Upper lobe of right lung (tissue), 1 donor: ENCODE results near the gene UBAP2L. TPM values are rescaled to one million over a fixed set of nuclear protein-coding genes. Genes with fewer than 3 reads are reported as not detected.

Experiments
- ATAC-seq: fragments of 200-7000 bp; cut with Tn5 transposase; one replicate; pipeline ENCODE4 v1.9.1; 2020; ENCODE audit warnings: mild to moderate bottlenecking, moderate library complexity
- DNase-seq: peaks from one replicate; pipeline ENCODE4 v3.0.0-alpha.2; 2020
- H3K27ac ChIP-seq: fragments of 200-600 bp; one replicate; pipeline ENCODE4 v1.8.0; 2022
- H3K27me3 ChIP-seq: fragments of 200-600 bp; one replicate; pipeline ENCODE4 v1.8.0; 2022; ENCODE audit warnings: mild to moderate bottlenecking
- H3K36me3 ChIP-seq: fragments of 200-600 bp; one replicate; pipeline ENCODE4 v1.8.0; 2022
- H3K4me1 ChIP-seq: fragments of 200-600 bp; one replicate; pipeline ENCODE4 v1.8.0; 2022
- H3K4me3 ChIP-seq: fragments of 200-600 bp; one replicate; pipeline ENCODE4 v1.8.0; 2022; ENCODE audit warnings: mild to moderate bottlenecking
- H3K9me3 ChIP-seq: fragments of 200-600 bp; one replicate; pipeline ENCODE4 v1.8.0; 2022
- CTCF ChIP-seq: fragments of 200-600 bp; IDR thresholded peaks from one replicate; pipeline ENCODE4 v1.8.0; 2022; ENCODE audit warnings: antibody characterized with exemption
- intact Hi-C: fragments of 100-400 bp; cut with DNase I; formaldehyde crosslinking; loops from one replicate; pipeline ENCODE4 v1.11.0; 2022
- long read RNA-seq: library from polyadenylated mRNA; unstranded; transcript quantifications from one replicate; pipeline ENCODE4 v2.0.0, GENCODE V29; 2021
- total RNA-seq: library from RNA; stranded (reverse); fragmentation: NEBNext Ultra II Directional; extraction: Animal tissue kit (Norgen Biotek cat#: 25700); gene quantifications from one replicate; pipeline ENCODE4 v1.2.1, GENCODE V29; 2021
- donor health status: DM: no; HTN: yes; CAD: no; lungs with severe emphysema.

The UBAP2L gene
- 156 TPM for total RNA-seq
- long read RNA-seq, transcript UBAP2L-207 (27 exons, 3,988 nt), result major isoform, 12 of 114 reads
- long read RNA-seq, partial matches to known transcripts, result 16 of 114 reads
- long read RNA-seq, other reads (novel, unspliced or antisense), result 84 of 114 reads

GRCh38 chr1:154220071-154220969 lies at the start of gene UBAP2L:
UBAP2L (plus strand) TSS chr1:154220955; CDS start chr1:154225124, 4,169 bp downstream.
- peaks cover 38% of the 10 kb centered on the region for H3K4me1 ChIP-seq
- no peak for TF ChIP-seq CTCF
- ATAC-seq, result peak; percentile 96

GRCh38 chr1:154171223-154171583 lies 49.6 kb upstream of the UBAP2L start:
- peak; percentile 84 for ATAC-seq
- Histone ChIP-seq H3K4me1 (peaks cover 11% of the 10 kb centered on the region), H3K27me3 (no peaks in the 10 kb centered on the region), H3K27ac (no peak overlapping the region), H3K36me3 (peaks cover 99% of the 10 kb centered on the region), H3K4me3 (no peak overlapping the region), H3K9me3 (no peaks in the 10 kb centered on the region)
- TF ChIP-seq CTCF, result no peak
- intact Hi-C loops, result no loop called here
- no peak for DNase-seq

More at GRCh38 chr1:154220071-154220969, at the start of gene UBAP2L:
- peaks cover 30% of the 10 kb centered on the region for H3K36me3 ChIP-seq
- peak within 1 kb of the TSS; percentile 98 for H3K27ac ChIP-seq
- peak within 1 kb of the TSS; percentile 78 for H3K4me3 ChIP-seq
- no peaks in the 10 kb centered on the region for H3K9me3 ChIP-seq
- peak; percentile 100 for DNase-seq
- no peaks in the 10 kb centered on the region for H3K27me3 ChIP-seq
- intact Hi-C loops, result no loop called here

GRCh38 chr1:154171880-154172279 lies 48.9 kb upstream of the UBAP2L start:
- H3K36me3 ChIP-seq, result peaks cover 92% of the 10 kb centered on the region
- no peak for DNase-seq
- intact Hi-C loops, result no loop called here
- H3K27ac ChIP-seq, result no peak overlapping the region
- TF ChIP-seq CTCF, result no peak
- no peaks in the 10 kb centered on the region for H3K9me3 ChIP-seq
- no peak for ATAC-seq
- peaks cover 18% of the 10 kb centered on the region for H3K4me1 ChIP-seq
- no peak overlapping the region for H3K4me3 ChIP-seq
- no peaks in the 10 kb centered on the region for H3K27me3 ChIP-seq

- intact Hi-C loops, result no loop called here
- no peak overlapping the region for H3K4me3 ChIP-seq
- H3K27ac ChIP-seq, result no peak overlapping the region
- H3K4me1 ChIP-seq, result peaks cover 46% of the 10 kb centered on the region
- DNase-seq (no peak), ATAC-seq (no peak)
- H3K9me3 ChIP-seq, result no peaks in the 10 kb centered on the region
- no peak for TF ChIP-seq CTCF
- no peaks in the 10 kb centered on the region for H3K27me3 ChIP-seq
- H3K36me3 ChIP-seq, result peaks cover 71% of the 10 kb centered on the region
Measured at GRCh38 chr1:154174654-154175053, 46.1 kb upstream of the UBAP2L start.

GRCh38 chr1:154176337-154176736 lies 44.4 kb upstream of the UBAP2L start:
- Histone ChIP-seq H3K9me3 (no peaks in the 10 kb centered on the region), H3K36me3 (peaks cover 54% of the 10 kb centered on the region), H3K4me1 (peaks cover 63% of the 10 kb centered on the region), H3K27ac (peak overlapping the region; percentile 51), H3K4me3 (no peak overlapping the region), H3K27me3 (no peaks in the 10 kb centered on the region)
- intact Hi-C loops, result no loop called here
- no peak for TF ChIP-seq CTCF
- DNase-seq (no peak), ATAC-seq (peak; percentile 69)
